H1 (cell line): ENCODE measurements around the gene DAPK1. TPM values are rescaled to one million over a fixed set of nuclear protein-coding genes. Genes with fewer than 3 reads are reported as not detected.

Source experiments
- CTCF ChIA-PET: fragments of 300-600 bp; sonication (Branson Sonifier 250); formaldehyde crosslinking; loops from one replicate; lab custom pipeline; 2021; ENCODE audit not compliant: partially characterized antibody; lab: Charles Lee
- POLR2A ChIA-PET: fragments of 300-600 bp; sonication (Branson Sonifier 250); formaldehyde crosslinking; loops from one replicate; lab custom pipeline; 2021; ENCODE audit warnings: inconsistent platforms; ENCODE audit not compliant: partially characterized antibody; lab: Charles Lee
- DNase-seq, 2 experiments: peaks; one replicate each; pipeline versions ENCODE4 v3.0.0 to v3.0.0-alpha.2; 2010 to 2022; ENCODE audit warnings: low spot score in 2 of 2, low read depth in 1 of 2, mixed read lengths in 1 of 2
- FAIRE-seq: peaks from 2 replicates; lab custom pipeline; 2011; peaks lifted over from hg19 to GRCh38; lab: Jason Lieb, UNC
- H2AFZ ChIP-seq: 2 replicates; pipeline ENCODE4 v1.8.1; 2012; ENCODE audit warnings: low read length, inconsistent platforms
- H2AK5ac ChIP-seq: 2 replicates; pipeline ENCODE4 v1.6.1; 2013; ENCODE audit warnings: low read depth, low read length
- H2BK120ac ChIP-seq: replicated peaks from 2 replicates; pipeline ENCODE3; 2013; ENCODE audit warnings: low read depth, low read length, inconsistent platforms
- H2BK12ac ChIP-seq: 2 replicates; pipeline ENCODE4 v1.6.1; 2013; ENCODE audit warnings: low read depth, low read length
- H2BK15ac ChIP-seq: 2 replicates; pipeline ENCODE4 v1.6.1; 2013; ENCODE audit warnings: low read length
- H2BK20ac ChIP-seq: 2 replicates; pipeline ENCODE4 v1.6.1; 2013; ENCODE audit warnings: low read length
- H2BK5ac ChIP-seq: 2 replicates; pipeline ENCODE4 v1.6.1; 2013; ENCODE audit warnings: low read depth, low read length
- H3K14ac ChIP-seq: 2 replicates; pipeline ENCODE4 v1.6.1; 2013; ENCODE audit warnings: inconsistent platforms; ENCODE audit not compliant: insufficient read length
- H3K18ac ChIP-seq: 2 replicates; pipeline ENCODE4 v1.6.1; 2013; ENCODE audit warnings: low read length; ENCODE audit errors: extremely low read depth
- H3K23ac ChIP-seq: 2 replicates; pipeline ENCODE4 v1.6.1; 2013; ENCODE audit warnings: inconsistent platforms; ENCODE audit not compliant: insufficient read length
- H3K23me2 ChIP-seq: 2 replicates; pipeline ENCODE4 v1.6.1; 2013; ENCODE audit warnings: low read depth, low read length
- H3K27ac ChIP-seq: 2 replicates; pipeline ENCODE4 v1.6.1; 2011; ENCODE audit warnings: low read depth, low read length, inconsistent platforms
- H3K27me3 ChIP-seq, 4 experiments: replicated peaks in 1 of 4; 1 replicate in 1 of 4; 2 replicates in 3 of 4; pipeline versions ENCODE4 v1.6.1 to v1.8.1; 2011 to 2013; ENCODE audit warnings: low read length in 3 of 4, mild to moderate bottlenecking in 3 of 4, inconsistent platforms in 2 of 4, mixed read lengths in 2 of 4, moderate library complexity in 1 of 4; ENCODE audit not compliant: control insufficient read depth in 3 of 4, insufficient read depth in 3 of 4; ENCODE audit errors: extremely low read depth in 1 of 4
- H3K36me3 ChIP-seq, 4 experiments: 2 replicates each; pipeline versions ENCODE4 v1.6.1 to v1.8.1; 2011 to 2013; ENCODE audit warnings: mild to moderate bottlenecking in 4 of 4, low read length in 3 of 4, moderate library complexity in 2 of 4, control low read depth in 1 of 4, inconsistent platforms in 1 of 4; ENCODE audit not compliant: insufficient read depth in 4 of 4, control insufficient read depth in 2 of 4
- H3K4ac ChIP-seq: replicated peaks from 2 replicates; pipeline ENCODE3; 2013; ENCODE audit warnings: low read length, low read depth, mixed read lengths, inconsistent platforms; ENCODE audit not compliant: insufficient read length
- H3K4me1 ChIP-seq, 4 experiments: replicated peaks in 1 of 4; 1 replicate in 1 of 4; 2 replicates in 3 of 4; pipeline versions ENCODE4 v1.6.1 to v1.8.1; 2011 to 2013; ENCODE audit warnings: low read length in 3 of 4, inconsistent platforms in 2 of 4, mixed read lengths in 1 of 4; ENCODE audit not compliant: insufficient read depth in 4 of 4, control insufficient read depth in 3 of 4
- H3K4me2 ChIP-seq, 2 experiments: 2 replicates each; pipeline versions ENCODE4 v1.6.1 to v1.8.1; 2011 to 2013; ENCODE audit warnings: low read depth in 2 of 2, low read length in 2 of 2, control low read depth in 1 of 2, inconsistent platforms in 1 of 2, mild to moderate bottlenecking in 1 of 2; ENCODE audit not compliant: insufficient read depth in 1 of 2
- H3K4me3 ChIP-seq, 4 experiments: fragments of 200-600, 300-600 bp in 1 of 4; sonication (generic), shearing (Covaris generic), sonication (Bioruptor Twin) in 1 of 4; 2 replicates each; pipeline versions ENCODE4 v1.5.1 to v1.8.1; 2011 to 2016; ENCODE audit warnings: low read length in 4 of 4, low read depth in 3 of 4, control low read depth in 2 of 4, inconsistent platforms in 2 of 4, mild to moderate bottlenecking in 2 of 4, mixed read lengths in 1 of 4, moderate library complexity in 1 of 4; ENCODE audit not compliant: insufficient read depth in 2 of 4; ENCODE audit errors: extremely low read depth in 1 of 4
- H3K56ac ChIP-seq: replicated peaks from 2 replicates; pipeline ENCODE3; 2013; ENCODE audit warnings: low read depth, mild to moderate bottlenecking, mixed read lengths, low read length, inconsistent platforms; ENCODE audit not compliant: insufficient read length
- H3K79me1 ChIP-seq: 2 replicates; pipeline ENCODE4 v1.6.1; 2013; ENCODE audit warnings: low read depth, low read length, control low read depth
- H3K79me2 ChIP-seq, 2 experiments: 2 replicates each; pipeline versions ENCODE4 v1.6.1 to v1.8.1; 2012 to 2013; ENCODE audit warnings: low read length in 2 of 2, mild to moderate bottlenecking in 2 of 2, inconsistent platforms in 1 of 2; ENCODE audit not compliant: insufficient read depth in 2 of 2, control insufficient read depth in 1 of 2
- H3K9ac ChIP-seq, 4 experiments: replicated peaks in 1 of 4; 1 replicate in 1 of 4; 2 replicates in 3 of 4; pipeline versions ENCODE4 v1.6.1 to v1.8.1; 2011 to 2013; ENCODE audit warnings: low read depth in 3 of 4, low read length in 3 of 4, control low read depth in 2 of 4, mild to moderate bottlenecking in 2 of 4, moderate library complexity in 2 of 4, inconsistent platforms in 1 of 4; ENCODE audit errors: extremely low read depth in 1 of 4
- H3K9me3 ChIP-seq, 2 experiments: 2 replicates each; pipeline versions ENCODE4 v1.6.1 to v1.8.1; 2012 to 2013; ENCODE audit warnings: mild to moderate bottlenecking in 2 of 2, moderate library complexity in 2 of 2, control low read depth in 1 of 2, inconsistent platforms in 1 of 2, low read depth in 1 of 2, low read length in 1 of 2, mixed read lengths in 1 of 2; ENCODE audit not compliant: insufficient read depth in 2 of 2
- H4K20me1 ChIP-seq, 2 experiments: replicated peaks in 1 of 2; 2 replicates each; pipeline versions ENCODE3 to v1.8.1; 2011 to 2013; ENCODE audit warnings: inconsistent platforms in 2 of 2, low read length in 2 of 2, mild to moderate bottlenecking in 1 of 2; ENCODE audit not compliant: insufficient read depth in 2 of 2, control insufficient read depth in 1 of 2
- H4K5ac ChIP-seq: 2 replicates; pipeline ENCODE4 v1.6.1; 2013; ENCODE audit warnings: low read length, low read depth, mixed read lengths, inconsistent platforms; ENCODE audit not compliant: insufficient read length
- H4K8ac ChIP-seq: 2 replicates; pipeline ENCODE4 v1.8.0; 2013; ENCODE audit warnings: mild to moderate bottlenecking, moderate library complexity, low read length, inconsistent platforms; ENCODE audit not compliant: insufficient read depth; ENCODE audit errors: extremely low read depth
- H4K91ac ChIP-seq: replicated peaks from 2 replicates; pipeline ENCODE3; 2013; ENCODE audit warnings: low read length, mixed read lengths, inconsistent platforms; ENCODE audit not compliant: insufficient read length
- KDM1A ChIP-seq: fragments of 200-600, 300-600 bp; sonication (generic); IDR thresholded peaks from 2 replicates; pipeline ENCODE4 v1.7.1; 2016; ENCODE audit warnings: mild to moderate bottlenecking, low read length, borderline replicate concordance
- RXRA ChIP-seq: IDR thresholded peaks from 2 replicates; pipeline ENCODE4 v1.6.1; 2011; ENCODE audit warnings: low read depth, mild to moderate bottlenecking, low read length, moderate library complexity; ENCODE audit not compliant: insufficient read depth
- WGBS, 2 experiments: shearing (Covaris generic) in 1 of 2; methylation state at CpG; one replicate each; pipeline versions ENCODE4 v1.1.6 to v1.1.7; 2013 to 2015; ENCODE audit warnings: low lambda C conversion rate in 2 of 2, mixed read lengths in 2 of 2, inconsistent platforms in 1 of 2, low coverage in 1 of 2, missing lambda C conversion rate in 1 of 2; ENCODE audit not compliant: insufficient replicate concordance in 2 of 2, insufficient coverage in 1 of 2, insufficient read length in 1 of 2; ENCODE audit errors: extremely low coverage in 1 of 2, missing lambda C conversion rate in 1 of 2; 5-methylcytosine and 5-hydroxymethylcytosine counted together
- polyA plus RNA-seq, 7 experiments: library from polyadenylated mRNA; depleted of rRNA in 3 of 7; stranded (reverse) in 5 of 7; unstranded in 2 of 7; fragments of >200 nt in 5 of 7; fragments of 200-250 nt in 2 of 7; gene quantifications; 1 replicate in 5 of 7; 2 replicates in 1 of 7; 4 replicates in 1 of 7; pipeline versions ENCODE4 v1.2.1 to v1.2.3, GENCODE V29; 2011 to 2013; ENCODE audit warnings: missing spikeins in 2 of 7, mixed read lengths in 2 of 7
- total RNA-seq: library from RNA; stranded (reverse); fragmentation: NEBNext Ultra II Directional; extraction: Animal tissue kit (Norgen Biotek cat#: 25700); gene quantifications from 2 replicates; pipeline ENCODE4 v1.2.1, GENCODE V29; 2021

The DAPK1 gene
- total and polyA plus RNA-seq, 2 of the 8 experiments (the other 6 are each of a cell fraction or from before 2014, with no cell fraction given): 62.4 to 131 TPM

GRCh38 chr9:87671478-87671877 is 173.8 kb downstream of the DAPK1 start:
- H3K36me3 ChIP-seq: peaks cover 2 to 34% (median 12%) of the 10 kb centered on the region in 4 experiments; a peak in 7 of 8 replicates
- TF ChIP-seq RXRA: no peak
- no peak for TF ChIP-seq KDM1A

More at GRCh38 chr9:87671478-87671877, 173.8 kb downstream of the DAPK1 start:
- Histone ChIP-seq H3K56ac (no peak overlapping the region), H3K27ac (no peak overlapping the region), H3K9ac (no peak overlapping the region), H3K4me2 (no peak overlapping the region), H3K4me3 (no peak overlapping the region), H4K5ac (no peak overlapping the region), H2AK5ac (no peak overlapping the region), H3K79me2 (no peaks in the 10 kb centered on the region), H3K4me1 (peaks cover 0 to 5% (median 2%) of the 10 kb centered on the region in 4 experiments; a peak in 2 of 7 replicates), H3K79me1 (no peaks in the 10 kb centered on the region), H3K14ac (no peak overlapping the region), H3K23me2 (no peaks in the 10 kb centered on the region), H2AFZ (no peak overlapping the region), H3K9me3 (no peaks in the 10 kb centered on the region), H3K23ac (no peak overlapping the region), H2BK12ac (no peak overlapping the region), H3K27me3 (no peaks in the 10 kb centered on the region), H2BK5ac (no peak overlapping the region), H2BK20ac (no peak overlapping the region), H2BK15ac (no peak overlapping the region), H4K91ac (no peak overlapping the region), H4K8ac (no peak overlapping the region), H3K4ac (no peak overlapping the region), H2BK120ac (no peak overlapping the region), H3K18ac (no peak overlapping the region), H4K20me1 (no peaks in the 10 kb centered on the region)
- ChIA-PET CTCF (no interaction called here), POLR2A (no interaction called here)
- FAIRE-seq (no peak), DNase-seq (no peak)
- 94% methylated on average over 6 of the region's 6 CpGs; no CpG with 5 or more reads in 1 of the 2 experiments for WGBS, 2 experiments
